GM23248 (cell line): ENCODE results near the gene HLA-DQB2. TPM values are rescaled to one million over a fixed set of nuclear protein-coding genes. Genes with fewer than 3 reads are reported as not detected.
"Not testable (repeated sequence)": the region's sequence is repeated elsewhere in the genome, so short reads cannot be mapped to it uniquely, and the experiment has no call there.

Source experiments
- DNase-seq: peaks from one replicate; pipeline ENCODE4 v3.0.0-alpha.2; 2015
- H2AFZ ChIP-seq: fragments of 200-600 bp; sonication (generic); 2 replicates; pipeline ENCODE4 v1.6.1; 2016; ENCODE audit warnings: antibody characterized with exemption
- H3F3A ChIP-seq: fragments of 200-600 bp; sonication (generic); 2 replicates; pipeline ENCODE4 v1.6.1; 2016; ENCODE audit warnings: mild to moderate bottlenecking, antibody characterized with exemption, mixed run types; ENCODE audit not compliant: insufficient read depth
- H3K27ac ChIP-seq: fragments of 200-600 bp; sonication (generic); 2 replicates; pipeline ENCODE4 v1.5.1; 2016; ENCODE audit warnings: mild to moderate bottlenecking
- H3K27me3 ChIP-seq: fragments of 200-600 bp; sonication (generic); replicated peaks from 2 replicates; pipeline ENCODE4 v1.6.1; 2016; ENCODE audit warnings: mild to moderate bottlenecking; ENCODE audit not compliant: insufficient read depth
- H3K36me3 ChIP-seq: fragments of 200-600 bp; sonication (generic); 2 replicates; pipeline ENCODE4 v1.6.1; 2016; ENCODE audit warnings: low read depth, mild to moderate bottlenecking
- H3K4me1 ChIP-seq: fragments of 200-600 bp; sonication (generic); 2 replicates; pipeline ENCODE4 v1.6.1; 2016; ENCODE audit warnings: mild to moderate bottlenecking; ENCODE audit not compliant: insufficient read depth
- H3K4me2 ChIP-seq: fragments of 200-600 bp; sonication (generic); one replicate; pipeline ENCODE4 v1.6.1; 2016; ENCODE audit warnings: mild to moderate bottlenecking; ENCODE audit not compliant: unreplicated experiment
- H3K4me3 ChIP-seq: fragments of 200-600 bp; sonication (generic); 2 replicates; pipeline ENCODE4 v1.5.1; 2016; ENCODE audit warnings: mild to moderate bottlenecking
- H3K79me2 ChIP-seq: fragments of 200-600 bp; sonication (generic); 2 replicates; pipeline ENCODE4 v1.6.1; 2016; ENCODE audit warnings: mild to moderate bottlenecking; ENCODE audit not compliant: insufficient read depth
- H3K9ac ChIP-seq: fragments of 200-600 bp; sonication (generic); 2 replicates; pipeline ENCODE4 v1.6.1; 2016; ENCODE audit warnings: mild to moderate bottlenecking
- H3K9me2 ChIP-seq: fragments of 200-600 bp; sonication (generic); 2 replicates; pipeline ENCODE4 v1.6.1; 2016; ENCODE audit warnings: mixed run types, mild to moderate bottlenecking, moderate library complexity; ENCODE audit not compliant: insufficient read depth
- H3K9me3 ChIP-seq: fragments of 200-600 bp; sonication (generic); one replicate; pipeline ENCODE4 v1.6.1; 2017; ENCODE audit warnings: low read depth
- H4K20me1 ChIP-seq: fragments of 200-600 bp; sonication (generic); 2 replicates; pipeline ENCODE4 v1.6.0; 2016; ENCODE audit not compliant: insufficient read depth
- EZH2 ChIP-seq: fragments of 200-600 bp; sonication (generic); IDR thresholded peaks from 2 replicates; pipeline ENCODE4 v1.6.1; 2018; ENCODE audit warnings: antibody characterized with exemption, mild to moderate bottlenecking; ENCODE audit not compliant: insufficient read depth, poor library complexity, severe bottlenecking
- EZH2phosphoT487 ChIP-seq: fragments of 200-600 bp; sonication (generic); IDR thresholded peaks from 2 replicates; pipeline ENCODE4 v1.6.1; 2018; ENCODE audit warnings: antibody characterized with exemption, moderate library complexity, mild to moderate bottlenecking, low read depth; ENCODE audit not compliant: insufficient read depth
- WGBS, 2 experiments: methylation state at CpG; one replicate each; pipeline ENCODE4 v1.1.6; 2015 to 2017; ENCODE audit warnings: low lambda C conversion rate in 2 of 2, low coverage in 1 of 2; ENCODE audit errors: missing lambda C conversion rate in 2 of 2; 5-methylcytosine and 5-hydroxymethylcytosine counted together
- in situ Hi-C: fragments of 300-500 bp; cut with MboI; formaldehyde crosslinking; loops from 2 replicates; pipeline ENCODE4 v1.15.0; 2020
- polyA plus RNA-seq: library from polyadenylated mRNA; unstranded; fragments of >200 nt; fragmentation: Nextera tagmentation; extraction: Ambion mirVana; gene quantifications from 2 replicates; pipeline ENCODE4 v1.2.1, GENCODE V29; 2016
- total RNA-seq: library from RNA; depleted of rRNA; stranded (reverse); fragments of >200 nt; shearing (Covaris generic); gene quantifications from 2 replicates; pipeline ENCODE4 v1.2.3, GENCODE V29; 2014

The HLA-DQB2 gene
- total and polyA plus RNA-seq, 2 experiments from 2014 or later, result not detected

- WGBS, 2 experiments, result 68 to 69% methylated on average over 12 to 16 of the region's 16 CpGs
- H3K9ac ChIP-seq, result no peak overlapping the region
- no peak overlapping the region for H2AFZ ChIP-seq
- DNase-seq, result no peak
- no peaks in the 10 kb centered on the region for H3K4me1 ChIP-seq
- no peaks in the 10 kb centered on the region for H3F3A ChIP-seq
- no peaks in the 10 kb centered on the region for H3K79me2 ChIP-seq
- H3K4me2 ChIP-seq, result no peak overlapping the region
- H3K27me3 ChIP-seq, result no peaks in the 10 kb centered on the region; the same call in 1 of the 2 replicates
- TF ChIP-seq EZH2, result no peak
- TF ChIP-seq EZH2phosphoT487, result no peak
- no peaks in the 10 kb centered on the region for H3K9me2 ChIP-seq
- no peaks in the 10 kb centered on the region for H3K9me3 ChIP-seq
- H3K4me3 ChIP-seq, result no peak overlapping the region
- H4K20me1 ChIP-seq, result no peaks in the 10 kb centered on the region
- no peaks in the 10 kb centered on the region for H3K36me3 ChIP-seq
- in situ Hi-C loops, result no loop called here
- H3K27ac ChIP-seq, result no peak overlapping the region
Observed at GRCh38 chr6:32761072-32761471, 2.3 kb downstream of the HLA-DQB2 start.

- no peak for DNase-seq
- in situ Hi-C loops, result no loop called here
- Histone ChIP-seq H3K4me1 (no peaks in the 10 kb centered on the region), H3K79me2 (no peaks in the 10 kb centered on the region), H4K20me1 (no peaks in the 10 kb centered on the region), H2AFZ (no peak overlapping the region), H3K4me2 (no peak overlapping the region), H3K4me3 (no peak overlapping the region), H3K27me3 (no peaks in the 10 kb centered on the region; the same call in 1 of the 2 replicates), H3K9me3 (no peaks in the 10 kb centered on the region), H3K9ac (no peak overlapping the region), H3F3A (no peaks in the 10 kb centered on the region), H3K9me2 (no peaks in the 10 kb centered on the region), H3K36me3 (no peaks in the 10 kb centered on the region), H3K27ac (no peak overlapping the region)
- WGBS, 2 experiments, result 12 to 24% methylated on average over 1 of the region's 1 CpG
- TF ChIP-seq EZH2 (no peak), EZH2phosphoT487 (no peak)
Observed at GRCh38 chr6:32759669-32760068, 3.7 kb downstream of the HLA-DQB2 start.

- peak; percentile 17 for DNase-seq
- Histone ChIP-seq H3F3A (no peaks in the 10 kb centered on the region), H3K27ac (no peak overlapping the region), H3K9me2 (no peaks in the 10 kb centered on the region), H3K9ac (no peak overlapping the region), H4K20me1 (no peaks in the 10 kb centered on the region), H3K4me1 (no peaks in the 10 kb centered on the region), H2AFZ (no peak overlapping the region), H3K4me2 (no peak overlapping the region), H3K27me3 (peaks cover 19% of the 10 kb centered on the region; the same call in 1 of the 2 replicates), H3K9me3 (no peaks in the 10 kb centered on the region), H3K4me3 (no peak overlapping the region), H3K36me3 (no peaks in the 10 kb centered on the region), H3K79me2 (no peaks in the 10 kb centered on the region)
- in situ Hi-C loops, result no loop called here
- WGBS, 2 experiments, result 26% methylated on average over 8 of the region's 8 CpGs
- TF ChIP-seq EZH2 (no peak), EZH2phosphoT487 (no peak)
Observed at GRCh38 chr6:32752580-32752979, 10.8 kb downstream of the HLA-DQB2 start.

- H3K4me1 ChIP-seq, H3K9ac ChIP-seq, in situ Hi-C loops, H3K4me3 ChIP-seq, H2AFZ ChIP-seq, H3K79me2 ChIP-seq, H3K4me2 ChIP-seq, H3F3A ChIP-seq, H3K9me3 ChIP-seq, H3K36me3 ChIP-seq, DNase-seq, H3K9me2 ChIP-seq, H3K27ac ChIP-seq, H4K20me1 ChIP-seq: not testable (repeated sequence)
- 32 to 40% methylated on average over 1 of the region's 1 CpG for WGBS, 2 experiments
- peaks cover 28% of the 10 kb centered on the region; the same call in 1 of the 2 replicates for H3K27me3 ChIP-seq
Observed at GRCh38 chr6:32745649-32746048, 17.7 kb downstream of the HLA-DQB2 start.

- no peak for DNase-seq
- no peak overlapping the region for H3K4me3 ChIP-seq
- H3K9me3 ChIP-seq, result no peaks in the 10 kb centered on the region
- in situ Hi-C loops, result no loop called here
- H3K9me2 ChIP-seq, result no peaks in the 10 kb centered on the region
- WGBS, 2 experiments, result 31 to 32% methylated on average over 5 of the region's 5 CpGs
- H2AFZ ChIP-seq, result no peak overlapping the region
- no peaks in the 10 kb centered on the region for H3K36me3 ChIP-seq
- H3K4me2 ChIP-seq, result no peak overlapping the region
- TF ChIP-seq EZH2, result no peak
- no peaks in the 10 kb centered on the region for H4K20me1 ChIP-seq
- no peak overlapping the region for H3K27ac ChIP-seq
- peaks cover 28% of the 10 kb centered on the region; the same call in 1 of the 2 replicates for H3K27me3 ChIP-seq
- no peaks in the 10 kb centered on the region for H3K4me1 ChIP-seq
- H3K79me2 ChIP-seq, result no peaks in the 10 kb centered on the region
- no peaks in the 10 kb centered on the region for H3F3A ChIP-seq
- H3K9ac ChIP-seq, result no peak overlapping the region
Observed at GRCh38 chr6:32744776-32745175, 18.6 kb downstream of the HLA-DQB2 start.
